T follicular helper cell (primary cell): ENCODE measurements around the gene TFAP2A.

Experiments
- DNase-seq: peaks from one replicate; pipeline ENCODE4 v3.0.0-alpha.2; 2020; ENCODE audit warnings: low read depth

TFAP2A gene

GRCh38 chr6:10382728-10383330 lies 32.0 kb downstream of the TFAP2A start:
- DNase-seq, result no peak

- no peak for DNase-seq
These were observed 32.6 kb downstream of the TFAP2A start for GRCh38 chr6:10382322-10382721.

- no peak for DNase-seq
These were observed 33.1 kb downstream of the TFAP2A start for GRCh38 chr6:10381830-10382208.

DNA sequence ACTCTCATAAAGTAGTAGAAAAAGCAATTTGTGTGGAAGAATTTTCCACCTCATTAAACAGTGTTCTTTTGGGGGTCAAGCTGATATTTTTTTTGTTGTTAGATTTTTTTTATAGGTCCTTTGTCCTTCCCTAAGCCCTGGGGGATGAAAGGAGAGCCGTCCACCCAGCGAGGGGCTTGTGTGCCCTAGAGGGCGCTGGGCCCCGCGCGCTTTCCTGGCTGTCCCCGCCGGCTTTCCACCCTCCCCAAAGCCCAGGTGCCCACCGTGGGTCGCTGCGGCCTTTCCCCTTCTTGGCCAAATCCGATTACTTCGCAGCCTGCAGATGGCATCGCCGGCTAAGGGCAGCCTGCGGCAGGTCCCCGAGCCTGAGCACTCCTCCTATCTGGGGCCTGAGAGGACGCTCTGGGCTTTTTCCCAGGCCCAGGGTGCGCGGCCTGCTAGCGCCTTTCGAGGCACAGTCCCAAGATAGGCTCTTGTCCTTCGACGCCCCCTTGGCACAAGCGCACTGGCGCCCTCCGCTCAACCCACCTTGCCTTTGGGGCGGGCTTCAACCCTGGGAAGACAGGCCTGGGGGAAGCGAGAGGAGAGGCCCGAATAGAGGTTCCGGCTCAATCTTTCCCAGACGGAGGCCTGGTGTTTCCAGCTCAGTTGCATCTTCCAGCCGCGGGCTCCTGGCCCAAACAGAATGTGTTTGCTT lies 33.6 kb downstream of the TFAP2A start:
- DNase-seq, result no peak

- DNase-seq, result no peak
These were observed 39.4 kb downstream of the TFAP2A start for GRCh38 chr6:10375391-10375969.

DNA sequence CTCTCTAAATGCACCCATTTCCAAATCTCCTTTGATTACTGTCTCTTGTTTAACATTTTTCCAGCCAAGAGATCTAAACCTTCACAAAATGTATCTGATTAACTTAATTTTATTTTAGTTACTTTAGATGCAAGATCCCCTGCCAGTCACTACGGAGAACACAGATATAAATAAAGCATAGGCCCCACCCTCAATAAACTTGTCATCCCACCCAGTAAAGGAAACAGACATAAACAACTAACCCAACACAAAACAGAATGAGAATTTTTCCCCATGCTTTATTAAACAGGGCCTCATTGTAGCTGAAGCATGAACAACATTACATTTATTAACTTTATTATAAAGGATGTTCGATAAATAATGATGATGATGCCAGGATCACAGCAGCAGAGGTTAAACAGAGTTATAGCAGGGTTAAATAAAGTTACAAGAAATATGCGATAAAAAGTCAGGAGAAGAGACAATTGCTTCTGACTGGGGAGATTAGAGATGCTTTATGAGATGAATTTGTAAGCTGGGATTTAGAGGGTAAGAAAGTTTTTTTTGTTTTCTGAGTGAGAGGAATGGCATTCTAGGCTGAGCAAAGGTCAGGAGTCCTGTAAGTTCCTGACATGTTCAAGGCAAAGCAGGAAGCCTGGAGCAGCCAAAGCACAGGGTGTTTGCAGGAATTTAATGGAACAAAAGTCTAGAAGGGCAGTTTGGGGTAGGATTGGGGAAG lies 41.1 kb downstream of the TFAP2A start:
- DNase-seq, result no peak

DNA sequence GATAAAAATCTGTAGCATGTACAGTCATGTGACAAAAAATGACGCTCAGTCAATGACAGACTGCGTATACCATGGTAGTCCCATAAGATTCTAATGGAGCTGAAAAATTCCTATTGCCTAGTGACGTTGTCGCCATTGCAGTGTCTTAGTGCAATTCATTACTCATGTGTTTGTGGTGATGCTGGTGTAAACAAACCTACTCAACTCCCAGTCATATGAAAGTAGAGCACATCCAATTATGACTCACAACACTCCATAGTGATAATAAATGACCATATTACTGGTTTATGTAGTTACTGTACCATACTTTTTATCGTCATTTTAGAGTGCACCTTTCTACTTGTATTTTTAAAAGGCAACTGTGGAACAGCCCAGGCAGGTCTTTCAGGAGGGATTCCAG lies 45.0 kb downstream of the TFAP2A start:
- DNase-seq, result no peak

DNA sequence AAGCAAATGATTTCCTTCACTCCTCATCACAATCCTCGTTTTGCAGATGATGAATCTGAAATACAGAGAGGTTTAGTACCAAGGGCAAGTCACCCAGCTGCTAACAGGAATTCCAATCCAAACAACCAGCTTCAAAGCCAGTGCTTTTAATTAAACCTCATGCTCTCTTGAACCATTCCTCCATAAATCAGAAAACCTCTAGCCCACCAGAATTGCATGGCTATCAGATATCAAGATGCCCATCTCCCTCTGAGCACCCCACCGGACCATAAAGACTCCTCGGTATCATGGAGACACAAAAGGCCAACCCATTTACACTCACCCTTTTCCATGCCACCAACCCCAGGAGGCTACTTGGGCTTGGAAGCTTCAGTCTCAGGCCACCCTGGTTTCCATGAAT lies 46.0 kb downstream of the TFAP2A start:
- no peak for DNase-seq

DNA sequence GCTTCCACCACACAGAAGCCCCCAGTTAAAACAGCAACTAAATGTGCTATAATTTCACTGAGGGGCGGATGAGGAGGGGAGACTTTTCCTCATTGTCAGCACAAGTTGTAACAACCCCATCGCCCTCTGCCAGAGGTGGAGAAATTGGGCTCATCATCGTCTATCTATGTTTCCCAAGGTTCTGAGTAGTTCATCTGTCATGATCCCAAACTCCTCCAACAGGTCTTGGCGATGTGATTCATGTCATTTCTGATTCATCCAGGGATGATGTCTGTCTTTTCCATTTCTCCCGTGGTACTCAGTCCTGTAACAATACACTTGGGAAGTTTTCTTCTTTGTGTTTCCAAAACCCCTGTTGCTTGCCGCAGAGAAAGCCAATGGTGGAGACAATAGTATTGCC lies 51.0 kb downstream of the TFAP2A start:
- DNase-seq, result no peak

DNA sequence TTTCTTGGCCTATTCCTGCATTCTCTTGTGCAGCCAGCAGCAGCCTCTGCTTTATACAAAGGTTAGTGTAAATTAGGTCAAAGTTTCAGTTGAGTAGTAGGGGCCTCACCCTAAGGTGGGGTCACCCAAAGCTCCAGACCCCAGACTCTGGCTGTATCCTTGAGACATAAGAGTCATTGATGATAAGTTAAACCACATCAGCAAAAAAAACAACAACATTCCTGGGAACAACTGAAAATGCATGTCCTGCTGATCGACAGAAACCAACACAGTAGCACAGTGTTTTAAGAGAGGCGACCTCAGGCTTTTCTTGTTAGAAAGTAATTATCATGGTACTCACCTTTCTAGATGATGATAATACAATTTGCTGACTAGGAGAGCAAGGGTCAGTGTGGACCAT lies 52.6 kb downstream of the TFAP2A start:
- DNase-seq, result no peak

GRCh38 chr6:10361428-10361827 lies 53.4 kb downstream of the TFAP2A start:
- DNase-seq, result no peak

DNA sequence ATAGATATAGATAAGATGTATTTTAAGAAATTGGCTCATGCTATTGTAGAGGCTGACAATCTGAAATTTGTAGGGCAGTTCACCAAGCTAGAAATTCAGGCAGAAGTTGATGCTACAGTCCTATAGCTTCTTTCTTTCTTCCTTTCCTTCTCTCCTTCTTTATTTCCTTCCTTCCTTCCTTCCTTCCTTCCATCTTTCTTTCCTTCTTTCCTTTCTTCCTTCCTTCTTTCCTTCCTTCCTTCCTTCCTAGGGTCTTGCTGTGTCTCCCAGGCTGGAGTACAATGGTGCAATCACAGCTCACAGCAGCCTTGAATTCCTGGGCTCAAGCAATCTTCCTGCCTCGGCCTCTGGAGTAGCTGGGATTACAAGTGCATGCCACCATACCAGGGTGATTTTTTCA lies 55.3 kb downstream of the TFAP2A start:
- DNase-seq, result no peak

- no peak for DNase-seq
These were observed 59.7 kb downstream of the TFAP2A start for GRCh38 chr6:10355115-10355702.

DNA sequence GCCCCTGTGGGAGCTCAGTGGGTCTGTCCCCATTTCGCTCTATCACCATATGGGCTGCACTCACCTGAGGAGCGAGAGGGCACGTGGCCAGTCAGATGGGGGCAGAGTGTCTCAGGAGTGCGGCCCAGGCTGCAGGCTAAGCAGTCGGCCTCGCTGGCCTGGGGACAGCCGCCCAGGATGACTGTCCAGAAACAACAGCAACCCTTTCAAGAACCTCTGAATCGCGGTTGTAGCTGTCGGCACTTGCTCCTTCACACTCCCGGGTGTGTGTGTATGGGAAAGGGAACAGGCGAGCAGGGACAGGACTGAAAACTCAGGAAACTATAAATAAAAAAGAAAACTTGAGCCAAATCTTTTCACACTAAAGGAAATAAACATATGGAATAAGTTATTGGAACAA lies 63.1 kb downstream of the TFAP2A start:
- no peak for DNase-seq

DNA sequence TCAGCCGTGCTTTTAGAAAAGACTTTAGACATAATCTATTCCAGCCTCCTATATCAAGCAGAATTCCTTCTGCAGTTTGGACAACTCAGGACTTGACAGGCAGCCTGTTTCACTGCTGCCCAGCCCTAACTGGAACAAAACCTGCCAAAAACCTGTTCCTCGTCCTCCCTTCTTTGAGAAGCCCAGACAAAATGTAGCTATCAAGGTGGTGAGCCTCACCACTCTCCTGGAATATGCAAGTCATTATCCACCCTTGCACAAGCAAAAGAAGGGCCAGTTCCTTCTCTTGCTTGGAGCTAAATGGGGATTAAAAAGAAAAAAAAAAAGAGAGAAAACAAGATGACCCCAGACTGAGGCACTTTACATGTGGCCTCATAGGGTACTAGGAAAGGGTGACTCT lies 64.2 kb downstream of the TFAP2A start:
- no peak for DNase-seq

DNA sequence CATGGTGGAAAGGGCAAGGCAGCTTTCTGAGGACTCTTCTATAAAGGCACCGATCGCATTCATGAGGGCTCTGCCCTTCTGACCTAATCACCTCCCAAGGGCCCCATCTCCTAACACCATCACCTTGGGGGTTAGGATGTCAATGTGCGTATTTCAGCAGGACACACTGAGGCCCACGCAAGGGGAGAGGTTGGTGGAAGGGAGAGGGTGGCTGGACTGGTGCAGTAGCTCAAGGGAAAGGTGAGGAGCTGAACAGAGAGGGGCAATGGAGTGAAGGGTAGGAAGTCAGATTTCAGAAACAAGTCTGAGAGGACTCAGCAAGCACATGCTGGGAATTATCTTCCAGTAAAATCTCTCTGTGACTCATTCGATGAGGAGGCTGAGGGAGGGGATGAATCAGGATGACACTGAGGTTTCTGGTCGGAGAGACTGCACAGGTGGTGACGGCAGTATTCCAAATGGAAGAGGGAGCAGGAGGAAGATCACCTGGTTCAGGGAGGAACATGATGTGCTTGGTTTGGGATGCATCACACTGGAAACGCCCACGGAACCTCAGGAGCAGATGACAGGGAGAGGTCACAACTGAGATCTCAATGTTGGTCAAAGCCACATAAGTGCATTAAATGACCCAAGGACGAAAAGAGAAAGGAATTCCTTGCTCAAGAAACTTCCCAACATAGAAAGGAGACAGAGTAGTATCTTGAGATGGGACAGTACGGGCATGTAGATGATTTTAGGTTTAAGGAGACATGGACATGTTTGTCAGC lies 67.1 kb downstream of the TFAP2A start:
- no peak for DNase-seq
